Kidney (tissue), 14 donors: ENCODE data around the gene KRT83. TPM values are rescaled to one million over a fixed set of nuclear protein-coding genes. Genes with fewer than 3 reads are reported as not detected.
A peak's percentile ranks its signal among the peaks of the same experiment; 100 is the strongest.

Experiments used
- DNase-seq, 5 donors: peaks; one replicate each; pipeline ENCODE4 v3.0.0-alpha.2; 2013 to 2020
- FAIRE-seq: peaks from 2 replicates; lab custom pipeline; 2012; peaks lifted over from hg19 to GRCh38; lab: Jason Lieb, UNC
- H3K27ac ChIP-seq, 2 donors: one replicate each; pipeline ENCODE4 v1.7.0; 2013; ENCODE audit warnings: low read depth in 2 of 2, low read length in 2 of 2, inconsistent platforms in 1 of 2
- H3K27me3 ChIP-seq: one replicate; pipeline ENCODE4 v1.7.1; 2013; ENCODE audit warnings: low read length, inconsistent platforms; ENCODE audit not compliant: control insufficient read depth, insufficient read depth
- H3K36me3 ChIP-seq, 3 donors: one replicate each; pipeline versions ENCODE4 v1.7.0 to v1.7.1; 2013; ENCODE audit warnings: low read length in 3 of 3, control low read depth in 1 of 3, inconsistent platforms in 1 of 3; ENCODE audit not compliant: insufficient read depth in 3 of 3, control insufficient read depth in 2 of 3
- H3K4me1 ChIP-seq, 3 donors: one replicate each; pipeline versions ENCODE4 v1.7.0 to v1.7.1; 2013; ENCODE audit warnings: low read length in 3 of 3, inconsistent platforms in 1 of 3, low read depth in 1 of 3; ENCODE audit not compliant: control insufficient read depth in 2 of 3, insufficient read depth in 2 of 3
- H3K4me3 ChIP-seq, 3 donors: one replicate each; pipeline versions ENCODE4 v1.7.0 to v1.8.1; 2013; ENCODE audit warnings: low read length in 3 of 3, control low read depth in 1 of 3, inconsistent platforms in 1 of 3
- H3K9ac ChIP-seq, 3 donors: one replicate each; pipeline versions ENCODE4 v1.7.0 to v1.7.1; 2013; ENCODE audit warnings: low read length in 3 of 3, control low read depth in 1 of 3, inconsistent platforms in 1 of 3
- H3K9me3 ChIP-seq, 3 donors: one replicate each; pipeline versions ENCODE4 v1.7.0 to v1.7.1; 2013; ENCODE audit warnings: low read length in 3 of 3, control low read depth in 1 of 3, inconsistent platforms in 1 of 3; ENCODE audit not compliant: control insufficient read depth in 2 of 3, insufficient read depth in 1 of 3
- intact Hi-C: fragments of 100-400 bp; cut with DNase I; formaldehyde crosslinking; loops from one replicate; pipeline ENCODE4 v1.11.1; 2022
- polyA plus RNA-seq: library from polyadenylated mRNA; stranded (reverse); fragments of 350-450 nt; fragmentation: Illumina TruSeq; extraction: RNeasy Lipid Tissue Mini Kit (QIAGEN cat#74804); gene quantifications from one replicate; pipeline ENCODE4 v1.2.3, GENCODE V29; 2014; ENCODE audit warnings: low read depth, low replicate concordance; ENCODE audit not compliant: insufficient read depth
- total RNA-seq: library from RNA; stranded (reverse); fragmentation: NEBNext Ultra II Directional; extraction: Animal tissue kit (Norgen Biotek cat#: 25700); gene quantifications from one replicate; pipeline ENCODE4 v1.2.1, GENCODE V29; 2021
- TF ChIP-seq, protein P1 (sequence below): IDR thresholded peaks from 3 replicates; pipeline ENCODE4 v1.5.1; 2012; ENCODE audit warnings: mild to moderate bottlenecking, moderate library complexity, borderline replicate concordance; ENCODE audit not compliant: insufficient read depth; ENCODE audit errors: extremely low read depth
- donor health status: control.
- donor health status: control.
- donor health status: control.
- donor health status: control.
- donor health status: control.
- donor health status: DM: yes; HTN: yes; CAD: no.
- donor health status: Normal renal cell carcinoma (clear cell type).

The KRT83 gene
- total and polyA plus RNA-seq, 2 donors from 2014 or later = not detected

GRCh38 chr12:52337054-52337453, 15.9 kb upstream of the KRT83 start:
- Histone ChIP-seq H3K4me1 (no peaks in the 10 kb centered on the region), H3K9me3 (peaks cover 0 to 3% (median 0%) of the 10 kb centered on the region in 3 donors), H3K27me3 (no peaks in the 10 kb centered on the region), H3K36me3 (no peaks in the 10 kb centered on the region), H3K9ac (no peak overlapping the region), H3K4me3 (no peak overlapping the region), H3K27ac (no peak overlapping the region)
- DNase-seq = no peak
- TF ChIP-seq, protein P1, sequence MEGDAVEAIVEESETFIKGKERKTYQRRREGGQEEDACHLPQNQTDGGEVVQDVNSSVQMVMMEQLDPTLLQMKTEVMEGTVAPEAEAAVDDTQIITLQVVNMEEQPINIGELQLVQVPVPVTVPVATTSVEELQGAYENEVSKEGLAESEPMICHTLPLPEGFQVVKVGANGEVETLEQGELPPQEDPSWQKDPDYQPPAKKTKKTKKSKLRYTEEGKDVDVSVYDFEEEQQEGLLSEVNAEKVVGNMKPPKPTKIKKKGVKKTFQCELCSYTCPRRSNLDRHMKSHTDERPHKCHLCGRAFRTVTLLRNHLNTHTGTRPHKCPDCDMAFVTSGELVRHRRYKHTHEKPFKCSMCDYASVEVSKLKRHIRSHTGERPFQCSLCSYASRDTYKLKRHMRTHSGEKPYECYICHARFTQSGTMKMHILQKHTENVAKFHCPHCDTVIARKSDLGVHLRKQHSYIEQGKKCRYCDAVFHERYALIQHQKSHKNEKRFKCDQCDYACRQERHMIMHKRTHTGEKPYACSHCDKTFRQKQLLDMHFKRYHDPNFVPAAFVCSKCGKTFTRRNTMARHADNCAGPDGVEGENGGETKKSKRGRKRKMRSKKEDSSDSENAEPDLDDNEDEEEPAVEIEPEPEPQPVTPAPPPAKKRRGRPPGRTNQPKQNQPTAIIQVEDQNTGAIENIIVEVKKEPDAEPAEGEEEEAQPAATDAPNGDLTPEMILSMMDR = no peak
- intact Hi-C loops = no loop called here
- FAIRE-seq = no peak

GRCh38 chr12:52336641-52337040, 15.4 kb upstream of the KRT83 start:
- Histone ChIP-seq H3K4me3 (no peak overlapping the region), H3K9me3 (peaks cover 0 to 3% (median 0%) of the 10 kb centered on the region in 3 donors), H3K4me1 (no peaks in the 10 kb centered on the region), H3K36me3 (no peaks in the 10 kb centered on the region), H3K27ac (no peak overlapping the region), H3K9ac (no peak overlapping the region), H3K27me3 (no peaks in the 10 kb centered on the region)
- intact Hi-C loops = no loop called here
- DNase-seq (no peak), FAIRE-seq (no peak)
- TF ChIP-seq, protein P1 = no peak

DNA sequence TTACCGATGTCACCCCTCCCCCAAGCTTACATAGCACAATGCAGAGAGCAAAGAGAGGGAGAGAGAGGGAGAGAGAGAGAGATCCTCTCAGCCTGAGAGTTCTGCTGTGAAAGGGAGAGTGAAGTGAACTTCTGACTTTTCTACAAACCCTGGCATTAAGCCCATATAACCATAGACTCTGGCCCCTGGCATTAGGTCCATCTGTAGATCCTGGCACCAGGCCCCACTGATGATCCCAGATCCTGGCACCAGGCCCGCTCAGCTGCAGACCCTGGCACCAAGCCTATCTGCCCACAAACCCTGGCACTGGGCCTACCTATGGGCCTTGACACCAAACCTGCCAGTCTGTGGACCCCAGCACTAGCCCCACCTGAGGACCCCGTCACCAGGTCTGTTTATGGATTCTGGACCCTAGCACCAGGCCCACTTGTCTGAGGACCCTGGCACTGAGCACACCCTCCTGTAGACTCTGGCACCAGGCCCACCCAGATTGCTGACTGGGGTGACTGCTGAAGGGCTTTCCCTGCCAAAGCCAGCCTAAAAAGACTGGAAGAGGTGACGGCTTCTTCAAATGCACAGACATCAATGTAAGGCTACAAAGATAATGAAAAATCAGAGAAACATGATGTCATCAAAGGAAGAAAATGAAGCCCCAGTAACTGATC, 14.5 kb upstream of the KRT83 start:
- peak in 1 of 5 donors; percentile 57 for DNase-seq
- Histone ChIP-seq H3K4me1 (no peaks in the 10 kb centered on the region), H3K36me3 (no peaks in the 10 kb centered on the region), H3K9ac (no peak overlapping the region), H3K9me3 (peaks cover 0 to 3% (median 0%) of the 10 kb centered on the region in 3 donors), H3K27me3 (no peaks in the 10 kb centered on the region), H3K4me3 (no peak overlapping the region), H3K27ac (peak overlapping the region in 1 of 2 donors; percentile 8)
- FAIRE-seq = no peak
- intact Hi-C loops = no loop called here
- TF ChIP-seq, protein P1 = no peak
